ENCODE results near the gene MBD6.

The MBD6 gene, protein sequence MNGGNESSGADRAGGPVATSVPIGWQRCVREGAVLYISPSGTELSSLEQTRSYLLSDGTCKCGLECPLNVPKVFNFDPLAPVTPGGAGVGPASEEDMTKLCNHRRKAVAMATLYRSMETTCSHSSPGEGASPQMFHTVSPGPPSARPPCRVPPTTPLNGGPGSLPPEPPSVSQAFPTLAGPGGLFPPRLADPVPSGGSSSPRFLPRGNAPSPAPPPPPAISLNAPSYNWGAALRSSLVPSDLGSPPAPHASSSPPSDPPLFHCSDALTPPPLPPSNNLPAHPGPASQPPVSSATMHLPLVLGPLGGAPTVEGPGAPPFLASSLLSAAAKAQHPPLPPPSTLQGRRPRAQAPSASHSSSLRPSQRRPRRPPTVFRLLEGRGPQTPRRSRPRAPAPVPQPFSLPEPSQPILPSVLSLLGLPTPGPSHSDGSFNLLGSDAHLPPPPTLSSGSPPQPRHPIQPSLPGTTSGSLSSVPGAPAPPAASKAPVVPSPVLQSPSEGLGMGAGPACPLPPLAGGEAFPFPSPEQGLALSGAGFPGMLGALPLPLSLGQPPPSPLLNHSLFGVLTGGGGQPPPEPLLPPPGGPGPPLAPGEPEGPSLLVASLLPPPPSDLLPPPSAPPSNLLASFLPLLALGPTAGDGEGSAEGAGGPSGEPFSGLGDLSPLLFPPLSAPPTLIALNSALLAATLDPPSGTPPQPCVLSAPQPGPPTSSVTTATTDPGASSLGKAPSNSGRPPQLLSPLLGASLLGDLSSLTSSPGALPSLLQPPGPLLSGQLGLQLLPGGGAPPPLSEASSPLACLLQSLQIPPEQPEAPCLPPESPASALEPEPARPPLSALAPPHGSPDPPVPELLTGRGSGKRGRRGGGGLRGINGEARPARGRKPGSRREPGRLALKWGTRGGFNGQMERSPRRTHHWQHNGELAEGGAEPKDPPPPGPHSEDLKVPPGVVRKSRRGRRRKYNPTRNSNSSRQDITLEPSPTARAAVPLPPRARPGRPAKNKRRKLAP

DNA sequence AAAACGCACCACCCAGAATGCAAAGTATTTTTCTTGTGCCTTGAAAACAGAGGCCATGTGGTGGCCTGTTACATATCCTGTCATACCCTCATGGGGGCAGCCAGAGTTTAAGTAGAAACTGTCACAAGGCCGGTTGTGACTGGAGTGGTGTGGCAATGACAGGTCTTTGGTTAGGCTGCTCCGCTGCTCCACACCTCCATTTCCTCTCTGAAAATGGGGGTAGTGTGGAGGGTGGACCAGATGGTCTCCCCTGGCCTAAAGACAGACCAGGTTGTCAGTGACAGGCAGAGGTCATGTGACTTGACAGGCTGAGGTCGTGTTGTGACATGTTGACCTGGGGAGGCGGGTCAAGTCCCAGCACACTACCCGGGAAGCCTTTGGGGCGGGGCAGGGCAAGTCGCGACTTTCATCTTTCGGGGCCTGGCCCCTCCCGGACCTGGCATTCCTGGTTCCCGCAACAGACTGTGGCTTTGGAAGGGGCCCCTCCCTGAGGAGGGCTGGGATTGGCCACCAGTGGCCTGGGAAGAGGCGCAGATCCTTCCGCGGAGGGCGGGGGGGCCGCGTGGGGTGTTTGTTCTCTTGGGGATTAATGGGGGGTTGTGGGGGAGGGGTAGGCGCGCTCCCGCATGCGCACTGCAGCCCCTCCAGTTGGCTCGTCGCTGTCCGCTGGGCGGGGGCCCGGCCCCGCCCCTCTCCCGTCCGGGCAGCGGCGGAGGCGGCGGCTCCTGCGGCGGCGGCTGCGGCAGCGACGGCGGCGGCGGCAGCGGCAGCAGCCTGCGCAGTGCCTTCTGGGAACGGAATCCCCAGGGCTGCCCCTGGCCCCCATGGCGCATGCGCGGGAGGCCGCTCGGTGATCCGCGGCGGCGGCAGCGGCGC lies at the start of gene MBD6:
Gene MBD6, plus strand, starts transcription at position 814 of the 876 bp plus-strand sequence. CDS start 1,480 bp downstream, outside the sequence.
- peak; percentile 85 for DNase-seq

DNA sequence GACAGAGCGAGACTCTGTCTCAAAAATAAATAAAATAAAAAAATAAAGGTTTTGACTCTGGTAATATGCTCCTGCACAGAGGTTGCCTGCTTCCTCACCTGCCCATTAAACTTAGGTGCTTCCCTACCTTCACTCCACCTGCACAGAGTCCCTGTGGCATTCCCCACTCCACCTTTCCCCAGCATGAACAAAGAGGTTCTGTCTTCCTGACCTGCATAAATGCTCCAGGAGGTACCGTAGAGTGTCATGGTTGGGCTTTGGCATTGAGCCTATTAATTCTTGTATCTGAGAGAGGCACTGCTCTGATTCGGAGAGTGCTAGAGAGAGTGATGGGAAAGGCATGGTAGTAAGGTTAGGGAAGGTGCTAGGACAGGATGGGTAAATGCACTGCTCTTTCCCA lies 49.2 kb upstream of the MBD6 start:
- no peak for DNase-seq

DNA sequence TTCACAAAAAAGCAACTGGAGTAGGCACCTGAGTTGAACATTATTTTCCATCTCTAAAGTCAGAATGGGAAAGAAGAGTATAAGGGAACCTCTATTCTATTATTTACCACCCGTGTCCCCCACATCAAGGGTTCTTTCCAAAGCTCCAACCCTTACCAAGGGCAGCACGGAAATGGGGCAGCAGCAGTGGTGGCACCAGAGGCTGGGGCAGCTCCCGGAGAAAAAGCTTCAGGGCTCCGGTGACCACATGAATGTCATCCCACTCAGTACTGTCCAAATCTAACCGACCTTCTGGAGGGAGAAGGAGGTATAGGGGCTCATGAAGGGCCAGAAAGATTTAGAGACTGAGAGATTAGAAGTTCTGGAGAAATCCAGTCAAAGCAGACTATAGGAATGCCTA lies 48.7 kb upstream of the MBD6 start:
- DNase-seq: no peak

DNA sequence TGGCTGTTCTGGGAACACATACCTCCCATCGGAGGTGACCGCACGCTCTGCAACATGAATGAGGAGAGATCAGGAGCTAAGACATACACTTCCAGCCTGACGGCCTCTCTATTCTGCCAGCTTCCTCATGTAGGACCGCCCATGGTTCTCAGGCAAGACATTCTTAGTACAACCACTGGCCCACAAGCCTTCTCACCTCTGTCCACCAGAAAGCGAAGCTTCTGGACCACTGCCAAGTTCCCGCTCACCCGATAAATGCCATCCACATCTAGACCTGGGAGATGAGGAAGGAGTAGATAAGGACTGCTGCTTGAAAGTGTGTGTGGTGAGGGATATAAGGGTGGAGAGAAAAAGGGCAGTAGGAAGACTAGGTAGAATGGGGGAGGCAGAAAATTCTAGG lies 48.2 kb upstream of the MBD6 start:
- DNase-seq: no peak

DNA sequence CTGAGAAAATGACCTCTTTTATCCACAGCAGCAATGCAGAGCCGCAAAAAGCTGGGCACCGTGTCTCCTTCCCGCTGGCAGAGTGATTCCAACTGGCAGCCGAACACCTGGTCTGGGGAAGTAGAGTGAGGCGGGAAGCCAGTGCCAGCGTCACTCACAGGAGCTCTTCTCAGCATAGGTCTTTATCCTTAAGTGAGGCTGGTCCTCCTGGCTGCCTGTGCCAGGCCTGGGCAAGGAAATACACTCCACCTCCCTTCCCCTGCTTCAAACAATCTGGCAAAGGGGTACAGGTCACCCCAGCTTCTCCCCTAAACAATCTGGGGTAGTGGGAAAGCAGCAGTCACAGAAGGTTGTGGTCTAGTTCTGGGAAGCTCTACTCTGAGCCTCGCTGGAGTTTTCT lies 47.8 kb upstream of the MBD6 start:
- DNase-seq: peak; percentile 22

DNA sequence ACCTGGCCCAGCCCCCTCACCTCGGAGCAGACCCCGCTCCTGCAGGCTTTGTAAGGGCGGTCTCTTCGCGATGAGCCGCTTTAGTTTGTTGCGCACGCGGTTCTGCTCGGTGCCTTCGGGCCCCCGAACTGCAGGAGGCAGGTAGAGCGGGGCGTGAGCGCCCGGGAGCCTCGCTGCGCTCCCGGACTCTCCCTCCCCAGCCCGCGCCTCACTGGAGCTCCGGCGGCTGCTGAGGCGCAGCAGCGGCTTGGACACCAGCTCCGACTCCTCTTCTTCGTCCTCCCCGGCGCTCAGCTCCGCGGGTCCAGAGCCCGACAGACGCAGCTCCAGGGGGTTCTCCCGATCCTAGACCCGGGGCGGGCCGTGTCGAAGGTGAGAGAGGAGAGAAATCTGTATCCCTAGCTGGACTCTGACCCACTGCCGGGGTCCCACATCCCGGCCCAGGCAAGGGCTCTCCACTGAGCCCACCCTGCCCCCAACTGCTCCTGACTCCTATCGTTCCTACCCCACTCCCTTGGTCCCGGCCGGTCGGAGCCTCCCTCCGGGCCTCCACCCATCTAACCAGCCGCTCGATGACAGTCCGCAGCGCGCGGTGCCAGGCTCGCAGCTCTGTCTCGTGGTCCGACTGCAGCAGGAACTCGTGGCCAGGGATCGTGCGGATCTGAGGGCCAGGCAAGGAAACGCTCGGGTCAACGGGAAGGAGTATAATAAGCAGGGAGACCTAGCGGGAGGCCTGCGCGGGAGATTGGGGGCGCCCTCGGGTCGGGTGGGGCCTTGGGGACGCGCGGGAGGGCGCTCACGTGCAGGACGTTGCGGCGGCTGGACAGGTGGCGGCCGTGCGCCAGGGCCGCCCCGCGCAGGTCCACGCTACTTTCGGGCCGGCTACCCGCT lies 47.1 kb upstream of the MBD6 start:
- no peak for DNase-seq

DNA sequence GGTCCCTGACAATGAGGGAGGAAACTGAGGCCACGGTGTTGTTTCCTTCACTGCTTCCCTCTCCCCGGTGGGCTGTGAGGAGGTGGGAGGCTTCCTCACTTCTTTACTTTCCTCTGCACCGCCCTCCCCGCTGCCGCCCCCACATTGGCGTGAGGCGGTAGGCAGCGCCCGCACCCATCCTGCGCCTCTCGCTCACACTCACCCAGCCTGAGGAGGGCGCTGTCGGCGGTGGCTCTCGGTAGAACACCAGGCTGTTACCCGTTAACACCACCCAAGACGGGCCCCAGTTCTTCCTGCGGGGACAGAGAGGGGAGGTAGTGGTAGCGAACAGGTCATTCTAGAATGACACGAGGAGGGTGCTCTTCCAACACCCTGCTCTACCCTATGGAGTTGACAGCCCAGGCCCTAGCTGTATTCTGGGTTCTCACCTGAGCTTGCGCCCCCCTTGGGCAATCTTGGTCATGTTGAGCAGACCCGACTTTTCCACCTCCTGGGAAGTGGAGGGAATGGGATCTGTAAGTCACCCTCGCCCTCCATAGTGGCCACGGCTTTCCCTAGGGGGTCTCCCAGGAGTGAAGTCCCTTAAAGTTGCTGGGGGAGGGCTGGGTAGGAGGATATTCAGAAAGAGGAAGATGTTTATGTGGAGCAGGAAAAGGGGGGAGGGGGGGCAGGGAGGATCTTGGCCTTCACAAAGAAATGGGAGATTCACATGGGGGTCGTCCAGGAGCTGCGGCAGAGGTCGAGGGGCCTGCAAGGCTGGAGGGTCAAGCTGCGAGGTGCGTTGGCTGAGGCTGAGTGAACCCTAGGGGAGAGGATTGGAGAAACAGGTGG lies 46.2 kb upstream of the MBD6 start:
- DNase-seq: no peak

DNA sequence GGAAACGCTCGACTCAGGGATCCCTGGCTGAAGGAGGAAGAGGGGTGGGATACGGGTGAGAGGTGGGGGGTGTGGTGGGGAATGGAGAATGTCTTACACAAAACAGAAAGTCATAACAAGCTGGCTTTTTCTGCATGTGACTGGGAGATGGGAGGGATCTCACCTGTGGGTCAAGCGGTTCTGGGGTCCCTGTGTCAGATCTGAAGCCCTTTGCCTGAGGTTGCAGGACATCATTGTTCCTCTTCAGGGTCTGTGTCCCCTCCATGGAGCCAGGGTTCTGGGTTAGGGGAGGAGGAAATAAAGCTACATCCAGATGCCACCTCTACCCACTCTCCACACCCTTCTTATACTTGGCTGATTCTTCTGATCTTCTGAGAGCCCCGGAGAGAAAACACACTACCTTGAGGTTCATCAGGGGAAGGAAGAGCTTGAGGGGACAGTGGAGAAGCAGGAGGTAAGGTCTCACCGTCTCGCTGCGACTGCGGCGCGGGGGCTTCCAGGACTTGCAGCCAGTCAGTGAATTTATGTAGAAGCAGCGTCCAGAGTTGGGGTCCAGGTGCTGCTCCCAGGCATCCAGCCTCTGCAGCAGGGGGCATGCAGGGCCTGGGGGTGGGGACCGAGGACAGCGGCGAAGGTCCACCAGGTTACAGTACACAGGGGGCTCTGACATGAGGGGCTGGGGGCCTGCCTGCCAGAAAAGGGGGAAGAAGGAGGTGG lies 45.5 kb upstream of the MBD6 start:
- DNase-seq: no peak

DNA sequence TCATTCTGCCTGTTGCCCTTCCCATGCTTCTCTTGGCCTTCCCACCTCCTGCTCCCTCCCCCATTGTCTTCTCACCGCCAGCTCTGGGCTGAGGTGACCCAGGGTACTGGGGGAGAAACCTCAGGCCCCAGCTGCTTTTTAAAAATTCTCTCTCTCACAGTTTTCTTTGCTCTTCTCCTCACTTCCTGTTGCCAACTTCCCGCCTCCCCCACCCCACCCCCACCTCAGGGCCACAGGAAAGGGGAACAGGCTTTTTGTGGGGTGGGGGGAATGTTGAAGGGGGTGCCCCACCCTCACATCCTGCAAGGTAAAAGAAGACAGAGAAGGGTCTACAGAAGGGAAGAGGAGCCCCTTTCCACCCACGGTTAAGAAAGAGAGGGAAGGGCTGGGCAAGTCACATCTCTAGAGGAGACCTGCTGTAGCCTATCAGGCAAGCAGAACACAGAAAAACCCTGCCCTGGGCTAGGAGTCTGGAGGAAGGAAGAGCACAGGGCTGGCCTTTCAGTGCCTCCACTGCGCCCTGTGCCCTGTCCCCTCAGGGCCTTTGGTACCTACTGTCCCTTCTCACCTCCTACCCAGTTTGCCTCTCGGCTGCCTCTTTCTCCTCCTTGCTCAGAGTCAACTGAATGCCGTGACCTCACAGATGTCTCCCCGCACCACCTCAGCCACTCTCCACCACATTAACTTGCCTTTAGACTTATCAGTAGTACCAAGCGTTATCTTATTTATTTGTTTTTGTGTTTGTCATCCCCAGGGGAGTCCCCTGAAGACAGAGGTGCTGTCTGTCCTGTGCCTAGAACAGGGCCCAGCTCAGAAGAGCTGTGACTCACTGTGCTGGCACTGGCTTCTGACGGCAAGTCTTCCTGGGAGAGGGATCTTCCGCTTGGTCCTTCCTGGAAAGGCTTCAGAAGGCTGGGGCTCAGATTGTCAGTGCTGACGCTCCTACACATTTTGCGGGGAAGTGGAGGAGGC lies 44.6 kb upstream of the MBD6 start:
- no peak for DNase-seq

DNA sequence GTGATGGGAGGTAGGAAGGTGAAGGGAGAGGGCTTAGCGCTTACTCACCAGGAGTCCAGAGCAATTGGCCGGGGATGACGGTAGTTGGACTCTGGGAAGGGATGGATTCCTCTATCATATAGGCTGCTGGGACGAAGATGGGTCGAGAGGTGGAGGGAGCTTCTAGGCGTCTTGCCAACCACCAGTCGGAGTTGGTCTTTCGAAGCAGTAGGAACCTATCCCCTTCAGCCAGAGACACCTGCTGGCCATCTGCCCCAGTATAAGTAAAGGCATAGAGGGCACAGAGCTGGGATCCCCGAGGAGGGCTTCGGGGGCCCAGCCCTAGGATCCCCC lies 43.6 kb upstream of the MBD6 start:
- DNase-seq: no peak

DNA sequence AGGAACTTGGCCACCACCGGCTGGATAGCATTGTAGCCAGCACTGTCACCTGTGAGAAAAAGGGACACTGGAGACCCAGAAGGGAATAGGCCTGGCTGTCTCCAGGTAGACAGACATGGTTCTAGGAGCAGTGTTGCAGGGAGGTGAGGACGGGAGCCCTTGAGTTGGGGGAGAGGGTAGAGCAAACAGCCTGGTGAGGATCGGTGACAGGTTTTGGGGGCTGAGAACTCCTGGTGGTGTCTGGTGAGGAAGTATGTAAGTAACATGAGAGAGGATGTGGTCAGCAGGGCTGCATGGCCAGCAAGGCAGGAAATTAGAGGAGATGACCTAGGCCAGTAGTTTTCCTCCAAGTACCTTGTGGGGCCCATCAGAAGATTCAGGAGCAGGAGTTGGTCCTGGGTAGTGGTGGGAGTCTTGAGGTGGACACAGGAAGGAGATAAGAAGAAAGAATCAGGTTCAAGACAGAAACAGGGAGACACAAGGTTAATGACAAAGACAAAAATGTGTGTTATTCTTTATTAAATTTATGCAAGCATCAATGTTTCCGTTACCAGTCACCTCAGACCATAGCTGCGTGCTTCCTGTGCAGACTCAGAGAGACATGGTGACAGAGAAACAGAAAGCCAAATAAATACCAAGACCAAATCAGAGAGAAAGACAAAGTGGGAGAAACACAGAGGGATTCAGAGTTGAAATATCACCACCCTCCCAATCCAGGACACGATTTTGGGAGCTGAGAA lies 43.1 kb upstream of the MBD6 start, which contains the start of gene ARHGAP9:
Gene ARHGAP9, minus strand, starts transcription at position 491 of the 740 bp plus-strand sequence. Its CDS starts 460 bp downstream, at position 31.
- DNase-seq: no peak

DNA sequence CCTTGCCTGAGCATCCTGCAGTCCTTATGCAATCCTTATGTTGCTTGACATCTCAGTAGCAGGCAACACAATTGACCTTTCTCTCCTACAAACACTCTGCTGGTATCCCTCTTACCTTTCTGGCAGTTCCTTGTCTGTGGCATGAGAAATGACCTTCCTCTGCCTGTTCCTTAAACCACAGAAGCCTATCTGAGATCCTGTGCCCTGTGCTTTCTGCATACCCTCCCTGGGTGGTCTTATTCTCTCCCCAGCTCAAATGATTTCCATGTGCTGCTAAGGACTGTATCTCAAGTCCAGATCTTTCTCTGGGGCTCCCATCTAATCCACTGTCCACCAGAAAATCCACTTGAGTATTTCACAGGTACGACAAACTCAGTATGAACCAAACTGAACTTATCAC lies 41.0 kb upstream of the MBD6 start:
- DNase-seq: no peak

DNA sequence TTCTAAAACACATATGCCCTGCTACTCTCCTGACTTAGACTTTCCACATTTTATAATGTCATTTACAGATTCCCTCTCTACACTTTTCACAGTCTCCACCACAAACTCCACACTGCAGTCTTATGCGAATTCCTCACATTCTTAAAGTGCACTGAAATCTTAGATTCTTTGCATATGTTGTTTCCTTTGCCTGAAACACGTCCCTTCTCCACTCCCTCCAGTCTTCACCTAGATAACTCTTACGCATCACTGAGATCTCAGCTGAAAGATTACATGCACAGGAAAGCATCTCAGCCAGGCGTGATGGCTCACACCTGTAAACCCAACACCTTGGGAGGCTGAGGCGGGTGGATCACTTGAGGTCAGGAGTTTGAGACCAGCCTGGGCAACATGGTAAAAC lies 39.2 kb upstream of the MBD6 start:
- DNase-seq: no peak

DNA sequence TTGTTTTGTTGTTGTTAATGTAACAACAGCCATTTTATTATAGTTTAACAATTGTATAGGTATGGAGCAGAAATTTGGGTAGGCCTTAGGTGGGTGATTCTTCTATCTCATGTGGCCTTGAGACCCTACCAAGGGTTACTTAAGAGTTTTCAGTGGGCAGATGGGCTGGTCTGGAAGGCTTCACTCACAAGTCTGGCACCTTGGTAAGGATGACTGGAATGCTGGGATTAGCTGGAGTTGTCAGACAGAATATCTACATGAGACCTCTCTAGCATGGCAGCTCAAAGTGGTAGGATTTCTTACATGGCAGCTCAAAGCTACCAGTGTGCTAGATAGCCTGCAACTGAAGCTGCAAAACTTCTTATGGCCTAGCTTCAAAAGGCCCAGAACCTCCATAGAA lies 36.9 kb upstream of the MBD6 start:
- no peak for DNase-seq

DNA sequence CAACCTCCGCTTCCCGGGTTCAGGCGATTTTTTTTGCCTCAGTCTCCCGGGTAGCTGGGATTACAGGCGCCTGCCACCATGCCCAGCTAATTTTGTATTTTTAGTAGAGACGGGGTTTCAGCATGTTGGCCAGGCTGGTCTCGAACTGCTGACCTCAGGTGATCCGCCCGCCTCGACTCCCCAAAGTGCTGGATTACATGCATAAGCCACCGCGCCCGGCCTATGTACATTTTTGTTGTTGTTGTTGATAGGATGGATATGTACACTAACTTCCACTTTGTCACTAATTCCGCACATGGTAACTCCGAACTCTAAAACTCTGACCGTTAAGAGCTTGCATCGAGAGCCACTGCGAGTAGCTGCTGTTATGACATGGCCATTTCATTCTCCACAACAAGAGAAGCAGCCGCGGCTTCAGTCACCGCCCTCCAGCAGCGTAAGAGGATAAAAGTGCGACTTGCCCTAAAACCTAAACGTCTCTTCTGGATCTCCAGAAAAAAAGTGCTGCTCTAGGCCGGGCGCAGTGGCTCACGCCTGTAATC lies 35.5 kb upstream of the MBD6 start:
- DNase-seq: no peak

DNA sequence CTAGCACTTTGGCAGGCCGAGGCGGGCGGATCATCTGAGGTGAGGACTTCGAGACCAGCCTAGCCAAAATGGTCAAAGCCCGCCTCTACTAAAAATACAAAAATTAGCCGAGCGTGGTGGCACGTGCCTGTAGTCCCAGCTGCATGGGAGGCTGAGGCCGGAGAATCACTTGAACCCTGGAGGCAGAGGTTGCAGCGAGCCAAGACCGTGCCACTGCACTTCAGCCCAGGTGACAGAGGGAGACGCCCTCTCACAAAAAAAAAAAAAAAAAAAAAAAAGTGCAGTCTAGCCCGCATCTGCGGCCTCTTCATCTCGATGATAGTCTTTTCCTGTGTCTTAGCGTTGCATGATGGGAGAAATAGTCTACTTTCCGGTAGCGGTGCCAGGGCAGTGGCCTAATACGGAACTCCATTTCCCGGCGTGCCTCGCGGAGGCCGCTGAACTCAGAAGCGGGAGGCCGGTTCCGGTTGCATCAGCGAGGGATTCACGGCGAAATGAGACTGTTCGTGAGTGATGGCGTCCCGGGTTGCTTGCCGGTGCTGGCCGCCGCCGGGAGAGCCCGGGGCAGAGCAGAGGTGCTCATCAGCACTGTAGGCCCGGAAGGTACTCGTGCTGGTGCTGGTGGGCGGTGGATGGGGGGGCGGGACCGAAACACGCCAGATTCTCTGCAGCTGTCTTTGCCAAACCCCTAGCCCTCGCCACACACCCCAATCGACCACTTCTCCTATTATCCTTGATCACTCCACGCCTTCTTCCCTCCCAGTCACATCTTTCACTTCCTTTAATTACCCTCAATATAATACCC lies 34.8 kb upstream of the MBD6 start, which contains the start of gene MARS1:
Gene MARS1, plus strand, starts transcription at position 472 of the 805 bp plus-strand sequence. Its CDS starts 23 bp downstream, at position 495.
- peak; percentile 97 for DNase-seq
